ENCODE data around the gene PCBP3. TPM values are rescaled to one million over a fixed set of nuclear protein-coding genes. Genes with fewer than 3 reads are reported as not detected.

The PCBP3 gene
- total and polyA plus RNA-seq, 10 of the 15 experiments (the other 5 are each of a cell fraction or from before 2014, with no cell fraction given), result 0.09 to 1.3 (median 0.46) TPM; not detected in 3

GRCh38 chr21:45880097-45881068 is 236.9 kb downstream of the PCBP3 start:
- Histone ChIP-seq H3K9me3 (replicated peaks; ENCODE audit: control insufficient read depth, insufficient read depth, low read length) (no peaks in the 10 kb centered on the region), H3K79me2 (ENCODE audit: control insufficient read depth, insufficient read depth, low read length) (no peaks in the 10 kb centered on the region), H3K36me3 (ENCODE audit: control insufficient read depth in 2 of 2, insufficient read depth in 2 of 2, low read length in 1 of 2) (no peaks in the 10 kb centered on the region), H2AFZ (ENCODE audit: control insufficient read depth, low read depth, low read length) (no peak overlapping the region), H3K27ac (ENCODE audit: control insufficient read depth, insufficient read depth) (no peak overlapping the region), H4K20me1 (ENCODE audit: control insufficient read depth, insufficient read depth) (no peaks in the 10 kb centered on the region; the same call in 1 of the 2 replicates), H3K9ac (ENCODE audit: control insufficient read depth, insufficient read depth, low read length) (no peak overlapping the region), H3K4me1 (ENCODE audit: control insufficient read depth, insufficient read depth, low read length) (no peaks in the 10 kb centered on the region), H3K27me3 (replicated peaks in 1 of 2; ENCODE audit: control insufficient read depth in 2 of 2, insufficient read depth in 2 of 2, low read length in 1 of 2) (no peaks in the 10 kb centered on the region; a peak in 1 of 4 replicates), H3K4me3 (no peak overlapping the region), H3K4me2 (ENCODE audit: control insufficient read depth, insufficient read depth) (no peak overlapping the region)
- intact Hi-C loops (cut with micrococcal nuclease; ENCODE audit: unreplicated experiment) (no loop called here), in situ Hi-C loops (cut with MboI) (no loop called here)
- peak; percentile 98 for ATAC-seq
- ChIA-PET SMC1A (ENCODE audit: uncharacterized antibody, unreplicated experiment) (interaction anchor here (1.0 to 1.4 kb wide), 3 partner anchors 53 to 740 kb away, joined by 3 read pairs; no protein-coding TSS in a partner anchor), CTCF (interaction anchor here (0.6 to 5.1 kb wide), 18 partner anchors 9 to 740 kb away, joined by 3 to 37 read pairs (median 4); no protein-coding TSS in a partner anchor), RAD21 (ENCODE audit: unreplicated experiment) (interaction anchor here (0.7 to 1.7 kb wide), 5 partner anchors 33 to 324 kb away, joined by 3 to 11 read pairs (median 3); no protein-coding TSS in a partner anchor), POLR2A (interaction anchor here (1.0 kb wide), 1 partner anchor 53 kb away, joined by 3 read pairs; no protein-coding TSS in a partner anchor)
- TF ChIP-seq IRF3 (IDR thresholded peaks at IDR 0.05) (no peak), CTCF (IDR thresholded peaks at IDR 0.05 in 2 of 3, conservative IDR thresholded peaks at IDR 0.05 in 1 of 3; ENCODE audit: control insufficient read depth in 2 of 3, extremely low read depth in 1 of 3, insufficient read depth in 1 of 3, low read depth in 3 of 3, low read length in 3 of 3) (peak; percentile 65 to 70 (median 65)), FOXK2 (IDR thresholded peaks at IDR 0.05) (no peak), SMC3 (IDR thresholded peaks at IDR 0.05; ENCODE audit: borderline replicate concordance, low read length) (peak; percentile 42; the same call in 1 of the 2 replicates), ZNF274 (IDR thresholded peaks at IDR 0.05; ENCODE audit: insufficient read depth, insufficient read length) (no peak), BHLHE40 (IDR thresholded peaks at IDR 0.05; ENCODE audit: borderline replicate concordance in 1 of 2, low read depth in 2 of 2, low read length in 1 of 2) (peak in 1 of 2 experiments; percentile 54; a peak in 2 of 4 replicates), MTA3 (IDR thresholded peaks at IDR 0.05; ENCODE audit: borderline replicate concordance, low read length) (no peak), NR2F1 (conservative IDR thresholded peaks at IDR 0.05) (peak; percentile 62)
- BruUV-seq (replicated peaks), result no TSS peak
- FAIRE-seq, result no peak
- DNase-seq (ENCODE audit: low read depth, low spot score), result no peak
- 18% methylated on average over 27 of the region's 29 CpGs for WGBS (ENCODE audit: insufficient coverage, insufficient replicate concordance, low lambda C conversion rate, missing lambda C conversion rate)

Measured in GM12878 (cell line).